Endothelial cell of umbilical vein (primary cell): ENCODE data around the gene BPTF. TPM values are rescaled to one million over a fixed set of nuclear protein-coding genes. Genes with fewer than 3 reads are reported as not detected.

ENCODE experiments used
- BruUV-seq: library from RNA; stranded (reverse); fragments of 400-500 nt; replicated peaks from 2 replicates; lab custom pipeline; 2021; lab: Mats Ljungman, UMichigan
- CTCF ChIA-PET: fragments of 300-600, 350-600 bp; sonication (Branson Sonifier 250); formaldehyde crosslinking; loops from one replicate; lab custom pipeline; 2021; ENCODE audit warnings: antibody characterized with exemption, inconsistent platforms; lab: Charles Lee
- POLR2A ChIA-PET: fragments of 300-600, 350-600 bp; sonication (Branson Sonifier 250); formaldehyde crosslinking; loops from one replicate; lab custom pipeline; 2021; ENCODE audit warnings: antibody characterized with exemption, inconsistent platforms; lab: Charles Lee
- DNase-seq: peaks from one replicate; pipeline ENCODE4 v3.0.0-alpha.2; 2011; ENCODE audit warnings: low read depth, low spot score
- FAIRE-seq: peaks from 2 replicates; lab custom pipeline; 2011; peaks lifted over from hg19 to GRCh38; lab: Jason Lieb, UNC
- H2AFZ ChIP-seq: 2 replicates; pipeline ENCODE4 v1.6.0; 2012; ENCODE audit warnings: low read depth, low read length, control low read depth, inconsistent platforms
- H3K27ac ChIP-seq: 2 replicates; pipeline ENCODE4 v1.5.1; 2011; ENCODE audit warnings: low read depth, mild to moderate bottlenecking, control low read depth, low read length, moderate library complexity; ENCODE audit not compliant: insufficient read depth
- H3K27me3 ChIP-seq, 2 experiments: 2 replicates each; pipeline versions ENCODE4 v1.6.0 to v1.6.1; 2011; ENCODE audit warnings: low read length in 2 of 2, mixed read lengths in 1 of 2; ENCODE audit not compliant: control insufficient read depth in 2 of 2, insufficient read depth in 2 of 2
- H3K36me3 ChIP-seq, 2 experiments: 2 replicates in 1 of 2; 3 replicates in 1 of 2; pipeline ENCODE4 v1.5.1; 2011; ENCODE audit warnings: low read length in 2 of 2, mild to moderate bottlenecking in 1 of 2, moderate library complexity in 1 of 2; ENCODE audit not compliant: control insufficient read depth in 2 of 2, insufficient read depth in 2 of 2; ENCODE audit errors: extremely low read depth in 1 of 2
- H3K4me1 ChIP-seq: 3 replicates; pipeline ENCODE4 v1.5.1; 2011; ENCODE audit warnings: mild to moderate bottlenecking, low read length; ENCODE audit not compliant: control insufficient read depth, insufficient read depth; ENCODE audit errors: extremely low read depth
- H3K4me2 ChIP-seq: 2 replicates; pipeline ENCODE4 v1.6.1; 2011; ENCODE audit warnings: low read length, control low read depth, mixed read lengths; ENCODE audit not compliant: insufficient read depth
- H3K4me3 ChIP-seq, 3 experiments: fragments of 200-600 bp in 1 of 3; sonication (generic), shearing (Covaris generic) in 1 of 3; replicated peaks in 1 of 3; 2 replicates each; pipeline ENCODE4 v1.5.1; 2011 to 2016; ENCODE audit warnings: control low read depth in 3 of 3, low read length in 3 of 3, mild to moderate bottlenecking in 2 of 3, inconsistent platforms in 1 of 3, low read depth in 1 of 3, moderate library complexity in 1 of 3; ENCODE audit not compliant: insufficient read depth in 1 of 3
- H3K79me2 ChIP-seq: 2 replicates; pipeline ENCODE4 v1.6.0; 2012; ENCODE audit warnings: low read length, inconsistent platforms; ENCODE audit not compliant: control insufficient read depth, insufficient read depth
- H3K9ac ChIP-seq: replicated peaks from 2 replicates; pipeline ENCODE3; 2011; ENCODE audit warnings: low read length, control low read depth; ENCODE audit not compliant: insufficient read depth; ENCODE audit errors: extremely low read depth
- H3K9me1 ChIP-seq: replicated peaks from 3 replicates; pipeline ENCODE4 v1.6.0; 2011; ENCODE audit warnings: mild to moderate bottlenecking, low read length; ENCODE audit not compliant: control insufficient read depth, insufficient read depth; ENCODE audit errors: extremely low read depth
- H3K9me3 ChIP-seq: replicated peaks from 2 replicates; pipeline ENCODE4 v1.5.1; 2012; ENCODE audit warnings: low read length, inconsistent platforms; ENCODE audit not compliant: control insufficient read depth, insufficient read depth
- H4K20me1 ChIP-seq: replicated peaks from 2 replicates; pipeline ENCODE3; 2011; ENCODE audit warnings: mild to moderate bottlenecking, low read length; ENCODE audit not compliant: control insufficient read depth, insufficient read depth; ENCODE audit errors: extremely low read depth
- CTCF ChIP-seq, 2 donors: IDR thresholded peaks; 1 replicate in 1 of 2; 2 replicates in 1 of 2; pipeline ENCODE4 v1.5.1; 2011; ENCODE audit warnings: low read length in 2 of 2, mild to moderate bottlenecking in 2 of 2, moderate library complexity in 2 of 2, control low read depth in 1 of 2, inconsistent platforms in 1 of 2, low read depth in 1 of 2; ENCODE audit not compliant: insufficient read depth in 1 of 2; ENCODE audit errors: extremely low read depth in 1 of 2
- EZH2 ChIP-seq: IDR thresholded peaks from 2 replicates; pipeline ENCODE4 v1.6.1; 2012; ENCODE audit warnings: borderline replicate concordance, low read depth, mild to moderate bottlenecking, moderate library complexity, low read length, inconsistent platforms; ENCODE audit not compliant: severe bottlenecking
- FOS ChIP-seq: IDR thresholded peaks from 2 replicates; pipeline ENCODE4 v1.6.1; 2011; ENCODE audit warnings: mild to moderate bottlenecking, low read length, moderate library complexity, borderline replicate concordance; ENCODE audit not compliant: insufficient read depth
- GATA2 ChIP-seq: IDR thresholded peaks from 2 replicates; pipeline ENCODE4 v1.7.0; 2011; ENCODE audit warnings: low read depth, mild to moderate bottlenecking, moderate library complexity, mixed read lengths, low read length; ENCODE audit not compliant: insufficient read length, insufficient read depth
- JUN ChIP-seq: IDR thresholded peaks from 2 replicates; pipeline ENCODE4 v1.6.1; 2011; ENCODE audit warnings: borderline replicate concordance, low read depth; ENCODE audit not compliant: insufficient read length, insufficient read depth
- MAX ChIP-seq: IDR thresholded peaks from 2 replicates; pipeline ENCODE4 v1.6.1; 2011; ENCODE audit not compliant: insufficient read depth, insufficient read length
- POLR2AphosphoS5 ChIP-seq: IDR thresholded peaks from 2 replicates; pipeline ENCODE4 v1.6.1; 2012; ENCODE audit warnings: low read depth, mild to moderate bottlenecking, control low read depth, low read length, moderate library complexity; ENCODE audit not compliant: insufficient read depth
- dilution Hi-C: fragments of 300-500 bp; cut with MboI; formaldehyde crosslinking; loops from one replicate; pipeline ENCODE4 v1.15.0; 2019; ENCODE audit warnings: low sequenced_read_pairs; ENCODE audit not compliant: extremely low pct_ligation_motif_present
- intact Hi-C: fragments of 100-400 bp; cut with micrococcal nuclease; formaldehyde crosslinking; loops from one replicate; pipeline ENCODE4 v1.10.0; 2022
- polyA plus RNA-seq, 4 experiments: library from polyadenylated mRNA; depleted of rRNA in 3 of 4; stranded (reverse) in 3 of 4; unstranded in 1 of 4; fragments of >200 nt; gene quantifications; 2 replicates each; pipeline versions ENCODE4 v1.2.1 to v1.2.3, GENCODE V29; 2011 to 2012; ENCODE audit warnings: missing spikeins in 1 of 4
- total RNA-seq: library from RNA; stranded (reverse); gene quantifications from 2 replicates; pipeline ENCODE4 v1.2.3, GENCODE V29; 2021

The BPTF gene
- total and polyA plus RNA-seq, 2 donors (not counting 3 experiments of a cell fraction or from before 2014, with no cell fraction given): 41.0 to 88.1 TPM

- no peak overlapping the region for H2AFZ ChIP-seq
- H3K27ac ChIP-seq: no peak overlapping the region
- CTCF ChIA-PET: no interaction called here
- no TSS peak for BruUV-seq
- intact Hi-C loops (no loop called here), dilution Hi-C loops (no loop called here)
- H3K79me2 ChIP-seq: no peaks in the 10 kb centered on the region
- FAIRE-seq (no peak), DNase-seq (no peak)
- H3K36me3 ChIP-seq: no peaks in the 10 kb centered on the region
- no peaks in the 10 kb centered on the region for H3K9me3 ChIP-seq
- peaks cover 16% of the 10 kb centered on the region for H3K4me1 ChIP-seq
- TF ChIP-seq EZH2 (no peak), GATA2 (no peak)
- POLR2A ChIA-PET: no interaction called here
- H3K27me3 ChIP-seq: no peaks in the 10 kb centered on the region
- H3K9ac ChIP-seq: no peak overlapping the region
- no peak overlapping the region for H3K4me2 ChIP-seq
- no peaks in the 10 kb centered on the region for H4K20me1 ChIP-seq
- no peaks in the 10 kb centered on the region for H3K9me1 ChIP-seq
- H3K4me3 ChIP-seq: no peak overlapping the region
These were observed 173.2 kb downstream of the BPTF start for GRCh38 chr17:67998466-67998865.

GRCh38 chr17:67999291-67999911 lies 174.1 kb downstream of the BPTF start:
- no peak overlapping the region for H3K9ac ChIP-seq
- no peaks in the 10 kb centered on the region for H3K27me3 ChIP-seq
- no peak overlapping the region for H3K4me2 ChIP-seq
- no peak for TF ChIP-seq GATA2
- TF ChIP-seq JUN: no peak
- TF ChIP-seq CTCF (IDR thresholded peaks at IDR 0.05; ENCODE audit: extremely low read depth in 1 of 2, insufficient read depth in 1 of 2, low read depth in 1 of 2, low read length in 2 of 2): no peak
- TF ChIP-seq POLR2AphosphoS5: no peak
- TF ChIP-seq MAX: no peak
- no peak for TF ChIP-seq FOS
- BruUV-seq: no TSS peak
- CTCF ChIA-PET: no interaction called here
- POLR2A ChIA-PET: no interaction called here
- H3K4me3 ChIP-seq: no peak overlapping the region
- no peaks in the 10 kb centered on the region for H3K79me2 ChIP-seq
- no peak overlapping the region for H2AFZ ChIP-seq
- peaks cover 12% of the 10 kb centered on the region for H3K4me1 ChIP-seq
- H3K9me3 ChIP-seq: no peaks in the 10 kb centered on the region
- H3K36me3 ChIP-seq: no peaks in the 10 kb centered on the region
- H3K27ac ChIP-seq: no peak overlapping the region
- FAIRE-seq (no peak), DNase-seq (no peak)
- no peaks in the 10 kb centered on the region for H4K20me1 ChIP-seq
- dilution Hi-C loops: no loop called here
- H3K9me1 ChIP-seq: no peaks in the 10 kb centered on the region
- intact Hi-C loops: no loop called here
